AG20443 (cell line): ENCODE results near the gene FAM3B.

Experiments used
- DNase-seq: peaks from one replicate; pipeline ENCODE4 v3.0.0; 2012; ENCODE audit warnings: low spot score, mixed read lengths

Gene FAM3B

DNA sequence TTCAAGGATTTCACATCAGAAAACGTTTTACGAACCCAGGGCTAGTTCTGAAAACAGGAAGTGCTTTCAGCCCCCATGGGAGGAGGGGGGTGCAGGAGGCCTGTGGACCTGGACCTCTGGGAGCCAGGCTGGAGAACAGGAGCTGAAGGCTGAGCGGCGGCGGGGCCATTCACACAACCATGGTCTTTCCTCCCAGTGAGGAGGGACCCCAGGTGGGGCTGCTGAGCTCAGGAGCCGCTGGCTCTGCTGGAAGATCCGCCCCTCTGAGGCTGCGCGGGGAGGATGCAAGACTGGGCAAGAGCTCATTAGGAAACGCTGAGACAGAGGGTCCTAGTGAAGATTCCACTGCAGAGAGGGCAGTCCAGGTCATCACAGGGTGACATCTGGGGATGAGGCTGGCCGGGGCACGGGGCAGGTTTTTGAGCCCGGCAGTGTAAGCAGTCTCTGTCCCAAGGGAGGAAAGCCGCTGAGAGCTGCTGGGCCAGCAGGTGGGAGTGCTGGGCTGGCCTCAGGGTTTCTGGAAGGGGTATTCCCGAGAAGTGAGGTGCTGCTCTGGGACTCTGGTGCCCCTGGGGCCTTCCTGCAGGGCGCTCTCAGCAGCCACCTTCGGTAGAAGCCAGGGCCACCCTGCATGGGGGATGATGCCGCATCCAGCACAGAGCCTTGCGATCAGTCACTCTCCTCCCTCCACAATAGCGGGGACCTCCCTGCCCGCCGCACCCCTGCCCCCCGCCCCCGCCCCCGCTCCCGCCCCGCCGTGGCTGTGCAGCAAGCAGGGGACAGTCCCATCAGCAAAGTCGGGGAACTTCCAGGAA lies 52.7 kb downstream of the FAM3B start:
- DNase-seq = no peak

DNA sequence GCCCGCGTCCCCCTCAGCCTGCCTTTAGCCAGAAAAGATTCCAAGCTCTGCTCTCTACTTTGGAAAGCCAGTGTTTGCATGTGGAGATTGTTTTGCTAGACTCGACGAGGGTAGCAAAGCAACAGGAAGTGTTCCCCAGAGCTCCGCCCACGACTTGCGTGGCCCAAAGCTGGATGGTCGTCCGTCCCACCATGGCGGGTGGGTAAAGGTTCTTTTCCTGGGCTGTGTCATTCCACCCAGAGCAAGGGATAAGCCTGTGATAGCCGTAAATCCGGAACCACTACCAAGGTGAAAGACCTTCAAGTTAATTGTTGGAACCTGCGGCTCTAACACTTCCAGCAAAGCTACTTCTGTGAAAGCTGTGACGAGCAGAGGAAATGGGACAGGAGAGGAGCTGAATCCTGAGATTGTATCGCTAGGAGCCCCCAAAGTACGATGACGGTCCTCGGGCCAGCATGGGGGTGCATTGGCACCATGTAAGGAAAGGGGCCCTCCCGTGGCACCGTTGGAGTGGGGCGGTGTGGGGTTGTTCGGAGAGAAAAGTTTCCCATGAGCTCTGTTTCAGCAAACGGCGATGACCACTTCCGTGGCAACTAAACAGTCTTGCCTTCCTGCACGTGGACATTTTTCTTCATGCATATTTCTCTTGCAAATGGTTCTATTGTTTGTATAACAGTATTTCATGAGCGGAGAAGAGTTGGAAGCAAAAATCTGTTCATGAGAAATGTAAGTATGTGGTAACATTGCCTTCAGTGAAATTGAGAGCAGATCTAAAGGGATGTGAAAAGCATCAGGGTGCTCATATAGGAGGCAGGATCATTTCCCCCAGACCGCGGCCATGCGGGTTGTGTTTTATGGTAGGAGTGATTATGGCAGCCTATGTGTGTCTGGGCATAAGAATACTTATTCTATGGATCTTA lies 53.6 kb downstream of the FAM3B start:
- DNase-seq = no peak

DNA sequence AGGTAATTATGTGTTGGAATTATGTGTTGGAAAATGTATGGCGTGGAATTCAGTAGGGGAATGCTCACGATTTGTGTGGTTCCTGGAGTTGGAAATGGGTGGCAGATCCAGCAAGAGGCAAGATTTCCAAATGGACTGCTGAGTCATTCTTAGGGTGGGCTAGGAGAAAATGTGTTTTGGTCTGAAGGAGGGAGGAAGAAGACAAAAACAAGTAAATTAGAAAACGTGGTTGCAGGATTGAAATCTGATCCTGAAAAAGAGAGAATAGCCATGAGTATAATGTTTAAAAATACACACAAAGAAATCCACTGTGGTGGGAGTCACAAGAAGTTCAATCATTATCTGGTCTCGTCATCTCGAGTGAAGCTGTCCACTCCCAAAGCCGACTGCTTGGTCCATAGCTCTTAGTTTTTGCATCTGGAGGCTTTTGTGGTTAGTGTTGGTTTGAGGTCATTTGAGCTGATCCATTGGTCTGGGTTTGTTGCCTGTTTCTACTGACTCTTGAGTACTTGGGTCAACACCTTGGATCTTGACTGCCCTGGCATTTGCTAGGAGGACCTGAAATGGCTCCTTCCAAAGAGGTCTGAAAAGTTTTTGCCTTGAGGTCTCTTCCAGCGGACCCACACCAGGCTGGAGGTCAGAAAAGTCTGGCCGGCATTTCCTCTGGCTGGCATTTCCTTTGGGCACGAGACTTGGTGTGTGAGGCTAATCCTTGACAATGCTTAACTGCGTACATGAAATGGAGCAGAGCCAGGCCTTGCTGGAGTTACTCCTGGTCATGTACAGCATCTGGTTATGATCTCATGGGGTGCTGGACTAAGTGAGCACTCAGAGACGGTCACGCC lies 54.5 kb downstream of the FAM3B start:
- peak; percentile 50 for DNase-seq

DNA sequence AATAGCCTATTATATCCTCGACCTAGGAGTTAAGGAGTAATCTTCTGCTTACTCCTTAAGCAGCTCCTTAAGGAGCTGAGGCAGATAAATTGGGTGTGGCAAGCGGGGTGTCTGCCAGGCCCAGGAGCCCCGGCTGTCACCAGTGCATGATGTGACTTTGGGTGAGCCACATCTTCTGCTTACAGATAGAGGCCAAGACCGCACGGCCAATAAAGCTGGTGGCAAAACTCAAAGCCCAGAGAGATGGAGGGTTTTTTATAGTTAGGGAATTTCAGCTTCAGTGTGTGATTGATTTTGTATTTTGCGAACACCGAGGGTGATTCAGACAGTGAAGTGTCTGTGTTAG lies 55.1 kb downstream of the FAM3B start:
- DNase-seq = no peak

DNA sequence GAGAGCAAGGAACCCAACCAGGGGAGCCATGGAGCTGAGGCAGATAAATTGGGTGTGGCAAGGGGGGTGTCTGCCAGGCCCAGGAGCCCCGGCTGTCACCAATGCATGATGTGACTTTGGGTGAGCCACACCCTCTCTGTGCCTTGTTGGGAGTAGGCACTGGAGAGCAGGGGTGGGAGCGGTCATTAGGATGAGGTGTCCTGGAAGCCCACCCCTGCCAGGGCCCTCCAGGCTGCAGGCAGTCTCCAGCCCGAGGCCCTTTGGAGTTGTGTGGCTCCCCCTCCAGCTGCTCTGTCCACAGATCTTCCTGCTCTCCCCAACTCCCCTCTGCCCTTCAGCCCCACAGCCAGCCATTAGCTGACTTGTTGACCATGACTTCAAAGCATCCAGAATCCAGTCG lies 56.7 kb downstream of the FAM3B start:
- no peak for DNase-seq

DNA sequence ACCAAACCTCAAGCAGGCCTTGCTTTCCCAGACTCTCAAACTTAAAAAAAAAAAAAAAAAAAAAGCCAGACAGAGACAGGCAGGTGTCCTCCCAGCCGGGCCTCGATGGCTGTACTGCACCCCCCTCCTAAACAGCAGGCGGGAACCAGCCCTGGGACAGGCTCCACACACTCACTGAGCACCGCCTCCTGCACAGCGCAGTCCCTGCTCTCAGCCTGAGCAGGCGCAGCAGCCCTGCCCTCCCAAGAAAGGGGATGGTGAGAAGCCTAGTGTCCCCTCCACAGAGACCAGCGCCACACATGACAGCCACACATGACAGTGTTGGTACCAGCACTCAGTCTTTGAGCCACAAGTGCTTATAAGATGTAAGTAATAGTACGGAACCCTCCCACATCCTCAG lies 57.2 kb downstream of the FAM3B start:
- no peak for DNase-seq

DNA sequence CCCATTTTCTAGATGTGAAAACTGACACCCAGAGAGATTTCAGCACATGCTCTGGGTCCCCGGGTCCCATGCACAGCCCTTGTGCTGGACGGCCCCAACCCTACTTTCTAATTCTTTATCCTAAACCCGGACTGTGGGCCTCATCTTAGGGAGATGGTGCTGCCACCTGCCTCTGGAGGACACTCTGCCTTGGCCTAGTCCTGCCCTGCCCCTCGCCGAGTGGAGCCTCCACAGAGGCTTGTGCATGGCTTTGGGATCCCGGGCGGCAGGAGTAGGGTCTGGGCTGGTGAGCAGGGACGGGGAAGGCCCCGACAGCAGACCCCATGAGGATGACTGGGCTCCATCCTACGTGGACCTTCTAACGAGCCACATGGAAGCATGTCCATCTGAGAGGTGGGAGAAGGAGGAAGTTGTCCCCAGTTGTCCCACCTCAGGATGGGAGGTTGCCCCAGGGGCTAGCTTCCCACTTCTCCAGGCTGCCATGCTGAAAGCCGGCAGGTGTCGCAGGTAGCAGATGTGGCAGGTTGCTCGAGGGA lies 57.6 kb downstream of the FAM3B start:
- DNase-seq = no peak

DNA sequence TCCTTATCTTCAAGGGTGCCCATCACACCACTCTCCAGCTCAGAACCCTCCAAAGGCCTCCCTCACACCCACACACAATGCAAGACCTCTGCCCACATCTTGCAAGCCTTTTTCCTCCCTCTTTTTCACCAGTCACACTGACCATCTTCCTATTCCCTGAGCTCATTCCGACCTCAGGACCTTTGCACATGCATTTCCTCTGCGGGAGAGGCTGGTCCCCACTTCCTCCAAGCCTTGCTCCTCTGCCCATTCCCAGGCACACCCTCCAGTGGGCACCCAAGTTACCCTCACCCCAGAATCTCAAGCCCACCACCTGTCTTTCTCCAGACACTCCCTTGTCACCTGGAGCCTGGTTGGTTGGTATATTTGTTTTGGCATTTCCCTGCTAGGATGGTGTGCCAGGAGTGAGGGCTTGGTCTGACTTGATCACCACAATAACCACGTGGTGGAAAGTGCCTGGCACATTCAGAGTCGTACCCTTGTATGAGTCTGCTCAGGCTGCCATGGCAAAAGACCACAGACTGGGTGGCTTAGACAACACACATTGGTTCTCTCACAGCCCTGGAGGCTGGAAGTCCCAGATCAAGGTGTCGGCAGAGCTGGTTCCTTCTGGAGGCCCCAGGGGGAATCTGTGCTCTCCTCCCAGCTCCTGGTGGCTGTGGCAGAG lies 58.4 kb downstream of the FAM3B start:
- DNase-seq = no peak

DNA sequence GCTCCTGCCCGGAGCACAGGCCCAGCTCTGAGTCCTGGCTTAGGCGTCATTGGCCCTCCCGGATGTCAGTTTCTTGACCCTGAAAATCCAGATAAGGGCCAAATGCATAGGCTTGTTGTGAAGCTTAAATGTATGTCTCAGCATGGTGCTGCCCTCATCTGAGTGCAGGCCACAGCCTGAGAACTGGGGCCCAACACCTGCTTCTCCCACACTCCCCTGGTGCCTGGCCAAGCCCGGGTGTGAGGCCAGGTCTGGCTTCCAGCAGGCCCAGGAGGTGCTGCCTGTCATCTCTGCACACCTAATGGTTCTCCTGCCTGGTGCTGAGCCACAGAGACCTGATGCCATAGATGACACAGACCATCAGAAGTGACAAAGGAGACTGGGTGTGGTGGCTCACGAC lies 59.3 kb downstream of the FAM3B start:
- DNase-seq = no peak

DNA sequence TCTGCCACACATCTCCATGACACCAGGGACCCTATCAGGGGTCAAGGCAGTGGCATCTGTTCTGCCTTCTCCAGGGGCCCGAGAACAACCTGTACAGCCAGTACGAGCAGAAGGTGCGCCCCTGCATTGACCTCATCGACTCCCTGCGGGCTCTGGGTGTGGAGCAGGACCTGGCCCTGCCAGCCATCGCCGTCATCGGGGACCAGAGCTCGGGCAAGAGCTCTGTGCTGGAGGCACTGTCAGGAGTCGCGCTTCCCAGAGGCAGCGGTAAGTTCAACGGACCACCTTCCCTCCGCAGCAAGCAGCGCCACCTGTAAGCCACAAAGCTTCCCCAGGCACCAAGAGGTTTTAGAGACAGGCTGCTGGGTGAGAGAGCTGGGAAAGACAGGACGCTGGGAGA lies 61.1 kb downstream of the FAM3B start:
- DNase-seq = no peak

DNA sequence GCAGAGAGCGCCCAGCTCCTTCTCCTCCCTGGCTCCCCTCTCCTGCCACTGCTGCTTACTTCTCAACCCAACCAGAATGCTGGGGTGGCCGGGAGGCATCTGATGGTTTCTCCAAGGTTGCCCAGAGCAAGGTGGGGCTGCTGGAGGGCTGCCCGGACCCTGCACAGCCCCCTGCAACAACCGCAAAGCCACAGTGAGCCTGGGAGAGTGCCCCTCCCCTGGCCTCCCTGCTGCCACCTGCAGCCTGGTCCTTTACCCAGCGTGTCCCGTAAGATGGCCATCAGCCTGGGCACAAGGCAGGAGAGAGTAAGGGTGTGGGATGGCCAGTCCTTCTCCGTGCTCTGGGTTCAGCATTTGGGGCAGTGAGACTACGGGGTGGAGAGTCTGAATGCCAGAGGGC lies 62.2 kb downstream of the FAM3B start:
- no peak for DNase-seq

DNA sequence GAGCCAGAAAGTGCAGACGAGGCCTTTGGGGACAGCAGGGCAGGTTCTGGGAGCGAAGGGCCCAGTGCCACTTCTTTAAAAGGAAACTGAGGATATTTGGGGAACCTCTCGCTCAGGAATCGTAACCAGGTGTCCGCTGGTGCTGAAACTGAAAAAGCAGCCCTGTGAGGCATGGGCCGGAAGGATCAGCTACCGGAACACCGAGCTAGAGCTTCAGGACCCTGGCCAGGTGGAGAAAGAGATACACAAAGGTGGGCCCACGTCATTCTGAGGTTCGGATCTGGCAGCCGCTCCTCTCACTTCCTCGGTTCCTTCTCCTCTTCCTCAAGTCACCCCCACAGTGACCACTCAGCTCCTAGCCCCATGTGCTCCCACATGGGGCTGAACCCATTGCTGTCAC lies 63.3 kb downstream of the FAM3B start:
- DNase-seq = no peak

DNA sequence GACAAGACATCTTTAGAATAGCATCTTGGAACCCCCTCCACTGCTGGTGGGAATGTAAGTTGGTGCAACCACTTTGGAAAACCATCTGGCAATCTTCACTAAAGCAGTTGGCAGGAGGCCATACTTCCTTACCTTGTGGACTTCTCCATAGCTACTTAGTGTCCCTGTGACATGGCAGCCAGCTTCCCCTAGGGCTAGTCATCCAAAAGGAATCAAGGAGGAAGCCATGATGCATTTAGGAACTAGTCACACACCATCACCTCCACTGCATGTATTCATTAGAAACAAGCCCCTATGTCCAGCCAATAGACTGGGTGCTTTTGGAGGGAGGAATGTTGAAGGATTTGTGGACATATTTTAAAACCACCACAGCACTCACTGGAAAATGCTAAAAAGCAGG lies 65.1 kb downstream of the FAM3B start:
- DNase-seq = no peak

DNA sequence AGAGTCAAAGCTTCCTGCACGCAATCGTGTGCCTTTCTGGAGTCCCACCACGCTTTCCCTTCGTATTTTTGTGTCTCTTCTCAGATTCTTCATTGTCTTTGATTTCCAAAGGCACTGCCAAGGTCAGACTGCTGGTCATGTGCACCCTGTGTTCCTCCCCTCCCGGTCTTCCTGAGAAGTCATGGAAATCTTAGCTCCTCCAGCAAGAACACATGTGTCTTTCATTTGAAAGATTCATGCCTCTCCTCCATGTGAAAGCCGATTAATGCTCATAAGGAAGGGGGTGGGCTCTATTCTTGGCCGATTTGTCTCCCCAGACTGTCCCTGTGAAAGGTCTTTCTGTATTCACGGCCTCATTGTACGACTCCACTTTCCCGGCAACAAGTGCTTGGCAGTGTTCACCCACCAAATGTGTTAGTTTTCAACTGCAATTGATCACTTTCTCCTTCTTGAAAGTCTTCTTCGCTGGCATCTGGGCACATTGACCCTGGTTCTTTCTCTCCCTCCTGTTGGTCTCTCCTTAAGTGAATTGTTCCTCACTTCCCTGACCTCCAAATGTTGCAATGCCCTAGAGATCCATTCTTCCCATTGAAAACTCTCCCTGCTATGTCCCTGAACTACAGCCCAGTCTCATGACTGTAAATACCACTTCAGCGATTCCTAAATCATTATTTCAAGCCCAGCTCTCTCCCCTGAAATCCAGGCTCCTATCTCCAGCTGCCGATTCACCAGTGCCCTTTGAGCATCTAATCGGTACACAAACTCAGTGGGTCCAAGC lies 70.6 kb downstream of the FAM3B start:
- DNase-seq = no peak

DNA sequence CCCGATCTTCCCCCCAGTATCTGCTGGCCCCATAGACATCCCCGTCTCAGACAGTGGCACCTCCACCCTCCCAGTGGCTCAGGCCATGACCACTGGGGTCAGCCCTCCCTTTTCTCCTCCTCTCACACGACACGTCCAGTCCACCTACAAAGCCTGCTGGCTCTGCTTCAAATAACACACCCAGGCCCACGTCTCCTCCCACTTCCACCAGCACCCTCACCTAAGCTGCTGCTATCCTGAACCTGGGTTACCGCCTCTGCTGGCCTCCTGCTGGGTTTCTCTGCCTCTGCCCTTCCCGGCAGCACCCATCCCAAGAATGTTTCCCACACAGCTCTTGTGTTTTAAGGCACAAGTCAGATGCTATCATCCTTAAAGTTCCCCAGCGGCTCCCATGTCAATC lies 71.2 kb downstream of the FAM3B start:
- no peak for DNase-seq

DNA sequence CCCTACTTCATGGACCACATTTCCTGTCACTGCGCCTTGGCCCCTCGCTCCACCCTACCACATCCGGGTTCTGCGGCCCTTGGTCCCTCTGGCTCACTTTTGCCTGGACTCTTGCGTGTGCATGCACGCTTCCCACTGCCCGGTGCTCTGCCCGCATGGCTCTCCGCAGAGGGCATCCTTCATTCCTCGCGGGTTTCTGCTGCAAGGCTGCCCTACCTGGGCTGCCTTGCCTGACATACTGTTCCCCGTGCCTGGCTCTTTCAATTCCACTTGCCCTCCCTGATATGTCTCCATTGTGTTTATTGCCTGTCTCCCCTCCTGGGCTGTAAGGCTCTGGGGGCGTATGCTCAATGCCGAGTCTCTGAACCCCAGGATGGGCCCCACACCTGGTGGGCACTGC lies 71.7 kb downstream of the FAM3B start:
- DNase-seq = no peak

DNA sequence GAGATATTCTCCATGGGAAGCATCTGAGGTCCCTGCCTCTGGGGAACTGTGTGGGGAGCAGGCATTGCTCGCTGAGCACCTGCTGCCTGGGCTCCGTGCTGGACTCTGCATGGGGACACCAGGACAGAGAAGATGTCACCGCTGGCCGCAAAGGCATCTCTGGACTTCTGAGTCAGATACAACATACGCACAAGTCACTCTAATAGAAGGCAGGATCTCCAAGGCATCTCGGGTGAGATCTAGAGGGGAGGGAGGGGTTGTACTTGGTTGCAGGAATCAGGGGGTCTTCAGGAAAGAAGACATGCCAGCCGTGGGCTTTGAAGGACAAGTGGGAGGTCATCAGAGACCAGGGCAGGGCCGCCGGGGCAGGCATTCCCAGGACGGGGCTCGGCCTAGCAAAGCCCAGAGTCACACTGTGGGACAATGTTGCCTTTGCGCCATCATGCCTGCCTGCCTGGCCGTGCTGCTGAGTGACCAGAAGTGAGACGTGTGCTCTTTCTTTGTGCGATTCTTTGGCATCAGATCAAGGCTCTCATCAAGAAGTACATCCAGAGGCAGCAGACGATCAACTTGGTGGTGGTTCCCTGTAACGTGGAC lies 73.5 kb downstream of the FAM3B start:
- no peak for DNase-seq

DNA sequence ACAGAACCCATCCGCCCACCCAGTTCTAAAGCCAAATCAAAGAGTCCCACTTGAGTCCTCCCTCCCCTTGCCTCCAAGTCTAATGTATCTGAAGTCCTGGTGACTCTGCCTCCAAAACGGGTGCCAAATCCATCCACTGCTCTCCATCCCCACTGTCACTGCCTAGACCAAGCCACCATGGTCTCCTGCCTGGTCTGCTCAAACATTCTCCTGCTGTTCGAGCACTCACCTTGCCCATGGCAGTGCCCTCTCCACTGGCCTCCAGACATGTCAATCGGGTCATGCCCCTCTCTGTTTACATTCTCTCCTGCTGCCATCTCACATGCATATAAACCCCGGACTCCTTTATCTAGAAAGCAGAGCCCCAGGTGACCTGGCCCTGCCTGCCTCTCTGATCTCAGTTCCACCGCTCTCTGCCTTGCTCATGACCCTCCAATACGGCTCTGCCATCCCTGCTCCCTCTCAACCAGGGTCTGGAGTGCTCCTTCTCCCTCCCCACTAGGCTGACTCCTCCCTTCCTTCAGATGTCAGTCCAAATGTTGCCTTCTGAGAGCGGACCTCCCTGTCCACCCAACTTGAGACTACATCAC lies 77.4 kb downstream of the FAM3B start:
- no peak for DNase-seq

DNA sequence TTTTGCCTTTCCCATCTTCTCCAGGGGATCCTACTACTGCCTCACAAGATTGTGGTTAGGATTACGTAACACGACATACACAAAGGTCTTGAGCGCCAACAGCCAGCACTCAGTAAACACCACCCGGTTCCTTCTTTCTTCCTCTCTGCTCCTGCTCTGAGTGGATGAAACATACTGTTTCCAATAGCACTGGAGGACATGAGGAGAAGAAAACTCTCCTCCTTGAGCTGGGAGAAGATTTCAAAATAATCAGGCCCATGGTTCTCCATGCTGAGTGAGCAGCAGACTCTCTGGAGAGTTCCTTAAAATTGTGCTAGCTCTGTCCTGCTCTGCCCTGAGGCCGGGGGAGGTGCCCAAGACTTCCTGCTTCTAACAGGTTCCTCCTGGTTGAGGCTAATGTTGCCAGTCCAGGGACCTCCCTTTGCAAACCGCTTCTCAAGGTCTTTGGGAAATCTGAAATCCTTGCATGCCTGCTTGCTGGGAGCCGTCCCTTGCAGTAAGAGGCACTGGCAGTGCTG lies 80.0 kb downstream of the FAM3B start:
- no peak for DNase-seq

DNA sequence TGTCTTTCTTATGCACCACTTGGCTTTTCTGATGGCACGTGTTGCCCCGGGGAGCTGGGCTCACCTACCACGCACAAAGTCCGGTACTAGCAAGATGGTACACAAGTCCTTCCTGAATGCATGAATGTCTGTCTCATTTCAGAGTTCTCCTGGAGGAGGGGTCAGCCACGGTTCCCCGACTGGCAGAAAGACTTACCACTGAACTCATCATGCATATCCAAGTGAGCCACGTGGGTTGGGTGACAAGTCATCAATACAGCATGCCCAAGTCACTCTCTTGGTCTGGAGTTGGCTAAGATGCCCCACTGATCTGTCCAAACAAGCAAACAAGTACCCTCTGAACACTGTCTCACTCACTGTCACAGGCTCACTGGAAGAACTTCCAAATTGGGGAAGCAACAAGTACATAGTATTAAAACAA lies 80.9 kb downstream of the FAM3B start:
- DNase-seq = no peak
